ENCODE results near the gene SCAMP1. TPM values are rescaled to one million over a fixed set of nuclear protein-coding genes. Genes with fewer than 3 reads are reported as not detected.
"Not testable (repeated sequence)": the region's sequence is repeated elsewhere in the genome, so short reads cannot be mapped to it uniquely, and the experiment has no call there.

SCAMP1 gene
- polyA plus RNA-seq, 4 donors: 3.5 to 24.5 (median 7.7) TPM

DNA sequence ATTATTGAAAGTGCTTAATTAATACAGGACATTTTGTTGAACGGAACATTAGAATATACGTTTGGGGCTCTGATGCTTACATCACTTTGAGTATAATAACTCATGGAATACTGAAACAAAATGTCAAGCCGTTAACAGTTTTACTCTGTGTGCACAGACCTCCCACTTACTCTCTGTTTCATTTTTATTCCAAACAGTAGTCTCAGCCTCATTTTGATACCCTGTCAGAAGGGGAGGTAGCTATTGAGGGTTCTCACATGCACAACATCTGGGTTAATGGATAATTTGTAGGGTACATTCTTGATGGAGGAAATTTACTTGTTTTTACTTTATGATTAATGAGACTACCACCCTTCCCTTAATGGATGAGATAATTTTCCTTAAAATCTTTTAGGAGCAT lies 59.0 kb downstream of the SCAMP1 start:
- FAIRE-seq (no peak), DNase-seq (no peak)
- no peak overlapping the region for H3K4me3 ChIP-seq (ENCODE audit: low read depth in 1 of 3, low read length in 3 of 3)
- WGBS, 3 donors: 52 to 82% (median 72%) methylated on average over 3 of the region's 3 CpGs
- H3K4me1 ChIP-seq (ENCODE audit: control insufficient read depth in 3 of 3, insufficient read depth in 2 of 3, low read depth in 1 of 3, low read length in 2 of 3): no peaks in the 10 kb centered on the region
- H3K27ac ChIP-seq (ENCODE audit: low read depth in 1 of 3, low read length in 2 of 3): no peak overlapping the region
- no peaks in the 10 kb centered on the region for H3K9me3 ChIP-seq (ENCODE audit: control insufficient read depth in 2 of 2, insufficient read depth in 1 of 2, low read depth in 1 of 2, low read length in 1 of 2)
- H3K27me3 ChIP-seq (ENCODE audit: control insufficient read depth in 3 of 3, insufficient read depth in 3 of 3, low read length in 3 of 3): no peaks in the 10 kb centered on the region
- H3K36me3 ChIP-seq (ENCODE audit: control insufficient read depth in 3 of 3, insufficient read depth in 2 of 3, low read depth in 1 of 3, low read length in 3 of 3): peaks cover 0 to 6% (median 6%) of the 10 kb centered on the region in 3 donors

DNA sequence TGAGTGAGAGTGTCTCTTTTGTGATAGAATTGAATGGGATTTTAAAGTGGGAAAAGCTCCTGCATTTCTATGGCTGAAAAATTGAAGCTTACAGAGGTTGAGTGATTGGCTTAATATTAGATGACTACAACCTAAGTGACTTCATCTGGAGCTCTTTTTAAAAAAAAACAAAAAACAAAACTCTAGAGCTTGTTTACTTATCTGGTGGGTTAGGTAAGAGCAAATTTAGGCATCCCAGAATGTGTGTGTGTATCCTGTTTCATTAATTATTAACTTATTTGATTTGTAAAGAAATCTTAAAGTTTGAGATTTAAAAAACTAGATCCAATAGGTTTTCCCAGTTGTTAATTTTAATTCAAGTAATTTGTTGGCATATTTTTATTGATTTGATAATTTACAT lies 60.1 kb downstream of the SCAMP1 start:
- Histone ChIP-seq H3K4me1 (ENCODE audit: control insufficient read depth in 3 of 3, insufficient read depth in 2 of 3, low read depth in 1 of 3, low read length in 2 of 3) (no peaks in the 10 kb centered on the region), H3K27ac (ENCODE audit: low read depth in 1 of 3, low read length in 2 of 3) (no peak overlapping the region), H3K27me3 (ENCODE audit: control insufficient read depth in 3 of 3, insufficient read depth in 3 of 3, low read length in 3 of 3) (no peaks in the 10 kb centered on the region), H3K9me3 (ENCODE audit: control insufficient read depth in 2 of 2, insufficient read depth in 1 of 2, low read depth in 1 of 2, low read length in 1 of 2) (no peaks in the 10 kb centered on the region), H3K36me3 (ENCODE audit: control insufficient read depth in 3 of 3, insufficient read depth in 2 of 3, low read depth in 1 of 3, low read length in 3 of 3) (peaks cover 0 to 6% (median 6%) of the 10 kb centered on the region in 3 donors), H3K4me3 (ENCODE audit: low read depth in 1 of 3, low read length in 3 of 3) (no peak overlapping the region)
- FAIRE-seq (no peak), DNase-seq (no peak)

DNA sequence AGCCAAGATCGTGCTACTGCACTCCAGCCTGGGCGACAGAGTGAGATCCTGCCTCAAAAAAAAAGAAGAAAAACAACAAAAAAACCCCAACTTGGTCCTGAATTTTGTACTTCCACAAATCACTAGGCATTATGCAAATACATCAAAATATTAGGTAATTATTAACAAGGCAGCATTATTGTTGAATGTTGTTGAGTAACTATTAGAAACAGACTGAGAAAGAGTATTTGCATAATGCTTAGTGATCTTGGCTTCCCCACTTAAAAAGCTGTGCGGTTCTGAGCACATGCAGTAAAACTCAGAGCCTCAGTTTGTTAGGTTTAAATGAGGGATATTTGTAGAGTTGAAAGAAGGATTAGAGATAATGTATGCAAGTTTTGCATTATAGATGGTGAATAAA lies 64.2 kb downstream of the SCAMP1 start:
- 90 to 95% (median 95%) methylated on average over 3 of the region's 3 CpGs for WGBS, 3 donors
- FAIRE-seq (no peak), DNase-seq (no peak)
- no peak overlapping the region for H3K27ac ChIP-seq (ENCODE audit: low read depth in 1 of 3, low read length in 2 of 3)
- H3K4me3 ChIP-seq (ENCODE audit: low read depth in 1 of 3, low read length in 3 of 3): no peak overlapping the region
- H3K27me3 ChIP-seq (ENCODE audit: control insufficient read depth in 3 of 3, insufficient read depth in 3 of 3, low read length in 3 of 3): no peaks in the 10 kb centered on the region
- H3K4me1 ChIP-seq (ENCODE audit: control insufficient read depth in 3 of 3, insufficient read depth in 2 of 3, low read depth in 1 of 3, low read length in 2 of 3): no peaks in the 10 kb centered on the region
- peaks cover 0 to 3% (median 1%) of the 10 kb centered on the region in 3 donors for H3K36me3 ChIP-seq (ENCODE audit: control insufficient read depth in 3 of 3, insufficient read depth in 2 of 3, low read depth in 1 of 3, low read length in 3 of 3)
- no peaks in the 10 kb centered on the region for H3K9me3 ChIP-seq (ENCODE audit: control insufficient read depth in 2 of 2, insufficient read depth in 1 of 2, low read depth in 1 of 2, low read length in 1 of 2)

DNA sequence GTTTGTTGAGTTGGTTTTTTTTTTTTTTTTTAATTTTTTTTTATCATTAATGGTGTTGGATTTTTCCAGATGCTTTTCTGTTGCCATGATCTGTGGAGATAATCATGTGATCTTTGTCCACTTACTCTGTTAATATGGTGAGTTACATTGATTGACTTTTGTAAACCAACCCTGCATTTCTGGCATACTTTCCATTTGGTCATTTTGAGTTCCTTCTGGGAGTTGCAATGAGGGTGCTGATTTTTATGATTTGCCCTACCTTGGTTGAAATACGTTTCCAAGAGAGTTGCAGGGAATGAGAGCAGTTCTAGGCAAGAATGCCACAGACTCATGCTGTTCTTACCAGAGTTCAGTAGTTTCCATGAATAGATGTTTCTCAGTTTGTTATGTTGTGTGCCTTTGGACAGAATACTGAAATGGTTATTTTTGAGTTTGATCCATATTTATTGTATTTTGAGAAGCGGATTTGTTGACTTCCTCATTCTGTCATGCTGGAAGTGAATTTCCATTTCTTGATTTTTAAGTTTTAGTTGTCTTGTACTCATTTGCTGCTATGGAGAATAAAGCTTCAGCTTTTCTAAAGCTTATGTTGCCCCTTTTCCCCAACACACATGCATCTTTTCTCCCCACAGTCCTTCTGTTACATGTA lies 69.0 kb downstream of the SCAMP1 start:
- 92 to 96% (median 92%) methylated on average over 2 of the region's 2 CpGs for WGBS, 3 donors
- FAIRE-seq (no peak), DNase-seq (no peak)
- Histone ChIP-seq H3K27me3 (ENCODE audit: control insufficient read depth in 3 of 3, insufficient read depth in 3 of 3, low read length in 3 of 3) (no peaks in the 10 kb centered on the region), H3K27ac (ENCODE audit: low read depth in 1 of 3, low read length in 2 of 3) (no peak overlapping the region), H3K36me3 (ENCODE audit: control insufficient read depth in 3 of 3, insufficient read depth in 2 of 3, low read depth in 1 of 3, low read length in 3 of 3) (peaks cover 0 to 8% (median 3%) of the 10 kb centered on the region in 3 donors), H3K4me3 (ENCODE audit: low read depth in 1 of 3, low read length in 3 of 3) (no peak overlapping the region), H3K4me1 (ENCODE audit: control insufficient read depth in 3 of 3, insufficient read depth in 2 of 3, low read depth in 1 of 3, low read length in 2 of 3) (no peaks in the 10 kb centered on the region), H3K9me3 (ENCODE audit: control insufficient read depth in 2 of 2, insufficient read depth in 1 of 2, low read depth in 1 of 2, low read length in 1 of 2) (no peaks in the 10 kb centered on the region)

DNA sequence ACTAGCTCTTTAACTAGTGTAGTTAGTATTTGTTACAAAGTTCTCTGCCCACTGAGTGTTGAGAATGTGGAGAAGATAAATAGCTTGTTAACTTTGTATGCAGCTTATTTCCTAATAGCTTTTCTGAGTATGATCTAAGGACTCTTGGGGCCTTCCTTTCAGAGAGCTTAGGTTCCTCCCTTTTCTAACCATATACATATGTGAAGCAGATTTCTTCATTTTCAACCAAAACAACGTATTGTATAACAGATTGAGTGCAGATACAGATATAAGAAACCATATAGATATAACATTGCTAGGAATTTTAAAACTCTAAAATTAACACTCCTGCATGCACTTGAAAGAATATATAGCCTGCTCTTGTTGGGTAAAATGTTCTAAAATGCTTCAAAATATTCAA lies 70.4 kb downstream of the SCAMP1 start:
- Histone ChIP-seq H3K27me3 (ENCODE audit: control insufficient read depth in 3 of 3, insufficient read depth in 3 of 3, low read length in 3 of 3) (no peaks in the 10 kb centered on the region), H3K36me3 (ENCODE audit: control insufficient read depth in 3 of 3, insufficient read depth in 2 of 3, low read depth in 1 of 3, low read length in 3 of 3) (peaks cover 0 to 8% (median 3%) of the 10 kb centered on the region in 3 donors), H3K4me1 (ENCODE audit: control insufficient read depth in 3 of 3, insufficient read depth in 2 of 3, low read depth in 1 of 3, low read length in 2 of 3) (no peaks in the 10 kb centered on the region), H3K4me3 (ENCODE audit: low read depth in 1 of 3, low read length in 3 of 3) (no peak overlapping the region), H3K27ac (ENCODE audit: low read depth in 1 of 3, low read length in 2 of 3) (no peak overlapping the region), H3K9me3 (ENCODE audit: control insufficient read depth in 2 of 2, insufficient read depth in 1 of 2, low read depth in 1 of 2, low read length in 1 of 2) (no peaks in the 10 kb centered on the region)
- WGBS, 3 donors: 95 to 100% (median 97%) methylated on average over 1 of the region's 1 CpG
- DNase-seq (no peak), FAIRE-seq (no peak)

DNA sequence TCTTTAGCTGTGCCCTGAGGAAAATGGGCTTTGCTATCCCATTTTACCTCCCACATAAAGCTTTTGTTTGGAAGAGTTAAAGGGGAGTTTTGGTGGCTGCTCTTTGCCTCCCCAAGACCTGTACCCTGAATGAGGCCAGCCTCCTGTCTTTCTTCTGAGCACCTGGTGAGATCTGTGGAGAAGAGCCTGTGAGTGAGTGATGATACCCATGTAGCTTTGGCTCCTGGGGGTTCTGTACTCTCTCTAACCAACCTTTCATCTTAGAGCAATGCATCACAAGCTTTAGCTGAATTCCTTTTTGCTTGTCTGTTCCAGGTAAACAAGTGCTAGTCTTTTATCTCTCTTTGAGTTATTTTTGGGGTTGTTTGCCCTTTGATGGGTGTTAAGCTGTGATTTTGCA lies 73.6 kb downstream of the SCAMP1 start:
- Histone ChIP-seq H3K9me3 (ENCODE audit: control insufficient read depth in 2 of 2, insufficient read depth in 1 of 2, low read depth in 1 of 2, low read length in 1 of 2) (no peaks in the 10 kb centered on the region), H3K36me3 (ENCODE audit: control insufficient read depth in 3 of 3, insufficient read depth in 2 of 3, low read depth in 1 of 3, low read length in 3 of 3) (peaks cover 0 to 8% (median 3%) of the 10 kb centered on the region in 3 donors), H3K4me3 (ENCODE audit: low read depth in 1 of 3, low read length in 3 of 3) (no peak overlapping the region), H3K4me1 (ENCODE audit: control insufficient read depth in 3 of 3, insufficient read depth in 2 of 3, low read depth in 1 of 3, low read length in 2 of 3) (no peaks in the 10 kb centered on the region), H3K27ac (ENCODE audit: low read depth in 1 of 3, low read length in 2 of 3) (no peak overlapping the region), H3K27me3 (ENCODE audit: control insufficient read depth in 3 of 3, insufficient read depth in 3 of 3, low read length in 3 of 3) (no peaks in the 10 kb centered on the region)
- no peak for DNase-seq
- FAIRE-seq: no peak

DNA sequence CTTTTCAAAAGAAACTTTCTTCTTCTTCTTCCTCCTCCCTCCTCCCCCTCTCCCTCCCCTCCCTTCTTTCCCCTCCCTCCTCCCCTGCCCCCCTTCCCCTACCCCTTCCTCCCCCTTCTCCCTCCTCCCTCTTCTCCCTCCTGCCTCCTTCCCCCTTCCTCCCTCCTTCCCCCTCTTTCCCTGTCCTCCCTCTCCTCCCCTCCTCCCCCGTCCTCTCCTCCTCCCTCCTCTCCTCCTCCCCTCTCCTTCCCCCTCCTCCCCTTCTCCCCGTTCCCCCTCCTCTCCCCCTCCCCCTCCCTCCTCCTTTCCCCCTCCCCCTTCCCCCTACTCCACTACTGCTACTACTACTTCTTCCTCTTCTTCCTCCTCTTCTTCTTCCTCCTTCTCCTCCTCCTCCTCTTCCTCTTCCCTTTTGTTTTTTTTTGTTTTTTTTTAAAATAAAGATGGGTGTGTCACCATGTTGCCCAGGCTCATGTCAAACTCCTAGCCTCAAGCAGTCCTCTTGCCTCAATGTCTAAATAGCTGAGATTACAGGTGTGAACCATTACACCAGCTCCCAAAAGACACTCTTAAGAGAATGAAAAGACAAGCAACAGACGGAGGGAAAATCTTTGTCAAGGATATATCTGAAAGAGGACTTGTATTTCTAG lies 87.5 kb downstream of the SCAMP1 start:
- Histone ChIP-seq H3K4me1 (ENCODE audit: control insufficient read depth in 3 of 3, insufficient read depth in 2 of 3, low read depth in 1 of 3, low read length in 2 of 3) (no peaks in the 10 kb centered on the region), H3K27ac (ENCODE audit: low read depth in 1 of 3, low read length in 2 of 3) (no peak overlapping the region), H3K27me3 (ENCODE audit: control insufficient read depth in 3 of 3, insufficient read depth in 3 of 3, low read length in 3 of 3) (no peaks in the 10 kb centered on the region), H3K4me3 (ENCODE audit: low read depth in 1 of 3, low read length in 3 of 3) (no peak overlapping the region), H3K36me3 (ENCODE audit: control insufficient read depth in 3 of 3, insufficient read depth in 2 of 3, low read depth in 1 of 3, low read length in 3 of 3) (peaks cover 0 to 4% (median 0%) of the 10 kb centered on the region in 3 donors), H3K9me3 (ENCODE audit: control insufficient read depth in 2 of 2, insufficient read depth in 1 of 2, low read depth in 1 of 2, low read length in 1 of 2) (no peaks in the 10 kb centered on the region)
- no peak for DNase-seq
- WGBS, 3 donors: 68 to 81% (median 76%) methylated on average over 3 of the region's 3 CpGs
- FAIRE-seq: no peak

DNA sequence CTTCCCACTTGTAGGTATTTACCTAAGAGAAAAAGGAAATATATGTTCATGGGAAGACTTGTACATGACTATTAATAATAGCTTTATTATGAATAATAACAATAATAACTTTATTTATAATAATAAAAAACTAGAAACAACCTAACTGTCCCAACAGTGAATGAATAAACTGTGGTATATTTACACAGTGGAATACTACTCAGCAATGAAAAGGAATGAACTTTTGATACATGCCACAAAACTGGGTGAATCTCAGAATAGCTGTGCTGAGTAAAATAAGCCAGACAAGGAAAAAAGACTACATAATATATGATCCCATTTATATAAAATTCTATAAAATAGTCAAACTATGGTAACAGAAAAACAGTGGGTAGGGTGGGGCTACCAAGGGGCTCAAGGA lies 88.7 kb downstream of the SCAMP1 start:
- H3K9me3 ChIP-seq (ENCODE audit: control insufficient read depth in 2 of 2, insufficient read depth in 1 of 2, low read depth in 1 of 2, low read length in 1 of 2): no peaks in the 10 kb centered on the region
- H3K27me3 ChIP-seq (ENCODE audit: control insufficient read depth in 3 of 3, insufficient read depth in 3 of 3, low read length in 3 of 3): no peaks in the 10 kb centered on the region
- H3K4me3 ChIP-seq (ENCODE audit: low read depth in 1 of 3, low read length in 3 of 3): no peak overlapping the region
- DNase-seq: no peak
- H3K27ac ChIP-seq (ENCODE audit: low read depth in 1 of 3, low read length in 2 of 3): no peak overlapping the region
- no peaks in the 10 kb centered on the region for H3K4me1 ChIP-seq (ENCODE audit: control insufficient read depth in 3 of 3, insufficient read depth in 2 of 3, low read depth in 1 of 3, low read length in 2 of 3)
- H3K36me3 ChIP-seq (ENCODE audit: control insufficient read depth in 3 of 3, insufficient read depth in 2 of 3, low read depth in 1 of 3, low read length in 3 of 3): peaks cover 0 to 4% (median 0%) of the 10 kb centered on the region in 3 donors
- FAIRE-seq: no peak

DNA sequence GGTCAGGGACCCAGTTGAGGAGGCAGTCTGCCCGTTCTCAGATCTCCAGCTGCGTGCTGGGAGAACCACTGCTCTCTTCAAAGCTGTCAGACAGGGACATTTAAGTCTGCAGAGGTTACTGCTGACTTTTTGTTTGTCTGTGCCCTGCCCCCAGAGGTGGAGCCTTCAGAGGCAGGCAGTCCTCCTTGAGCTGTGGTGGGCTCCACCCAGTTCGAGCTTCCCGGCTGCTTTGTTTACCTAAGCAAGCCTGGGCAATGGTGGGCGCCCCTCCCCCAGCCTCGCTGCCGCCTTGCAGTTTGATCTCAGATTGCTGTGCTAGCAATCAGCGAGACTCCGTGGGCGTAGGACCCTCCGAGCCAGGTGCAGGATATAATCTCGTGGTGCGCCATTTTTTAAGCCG lies 97.1 kb downstream of the SCAMP1 start:
- not testable (repeated sequence) for H3K4me3 ChIP-seq (ENCODE audit: low read depth in 1 of 3, low read length in 3 of 3); DNase-seq; H3K36me3 ChIP-seq (ENCODE audit: control insufficient read depth in 3 of 3, insufficient read depth in 2 of 3, low read depth in 1 of 3, low read length in 3 of 3); H3K4me1 ChIP-seq (ENCODE audit: control insufficient read depth in 3 of 3, insufficient read depth in 2 of 3, low read depth in 1 of 3, low read length in 2 of 3); H3K9me3 ChIP-seq (ENCODE audit: control insufficient read depth in 2 of 2, insufficient read depth in 1 of 2, low read depth in 1 of 2, low read length in 1 of 2); H3K27me3 ChIP-seq (ENCODE audit: control insufficient read depth in 3 of 3, insufficient read depth in 3 of 3, low read length in 3 of 3); FAIRE-seq; H3K27ac ChIP-seq (ENCODE audit: low read depth in 1 of 3, low read length in 2 of 3)
- WGBS, 3 donors: 84 to 92% (median 92%) methylated on average over 3 to 14 of the region's 14 CpGs

All from small intestine (tissue), 7 donors.